Natural killer cell (primary cell): ENCODE data around the gene CDH23. TPM values are rescaled to one million over a fixed set of nuclear protein-coding genes. Genes with fewer than 3 reads are reported as not detected.

Experiments
- ATAC-seq, 3 donors: fragments of 150-1000 bp in 2 of 3; fragments of 200-7000 bp in 1 of 3; cut with Tn5 transposase; 1 replicate in 1 of 3; 2 replicates in 2 of 3; pipeline ENCODE4 v1.10.0; 2021; ENCODE audit warnings: mild to moderate bottlenecking in 2 of 3, moderate library complexity in 2 of 3
- DNase-seq, 2 donors: peaks; one replicate each; pipeline versions ENCODE4 v3.0.0 to v3.0.0-alpha.2; 2013 to 2021; ENCODE audit warnings: mixed read lengths in 1 of 2
- H3K27ac ChIP-seq: one replicate; pipeline ENCODE4 v1.5.1; 2013; ENCODE audit warnings: mild to moderate bottlenecking, low read length
- H3K27me3 ChIP-seq: one replicate; pipeline ENCODE4 v1.6.1; 2013; ENCODE audit warnings: low read length; ENCODE audit not compliant: control insufficient read depth, insufficient read depth
- H3K36me3 ChIP-seq: one replicate; pipeline ENCODE4 v1.6.1; 2013; ENCODE audit warnings: low read length; ENCODE audit not compliant: control insufficient read depth, insufficient read depth
- H3K4me1 ChIP-seq: one replicate; pipeline ENCODE4 v1.6.1; 2013; ENCODE audit warnings: low read length; ENCODE audit not compliant: control insufficient read depth, insufficient read depth
- H3K4me3 ChIP-seq: one replicate; pipeline ENCODE4 v1.5.1; 2013; ENCODE audit warnings: low read length
- H3K9me3 ChIP-seq: one replicate; pipeline ENCODE4 v1.6.1; 2013; ENCODE audit warnings: low read length; ENCODE audit not compliant: control insufficient read depth, insufficient read depth
- H3K27ac Mint-ChIP-seq, 2 donors: one replicate each; pipeline ENCODE4 v1.8.0; 2022; ENCODE audit warnings: mild to moderate bottlenecking in 2 of 2, mixed read lengths in 2 of 2, moderate library complexity in 1 of 2
- H3K27me3 Mint-ChIP-seq, 2 donors: one replicate each; pipeline ENCODE4 v1.8.0; 2022; ENCODE audit warnings: low read depth in 2 of 2, mixed read lengths in 2 of 2
- H3K36me3 Mint-ChIP-seq: one replicate; pipeline ENCODE4 v1.8.0; 2022; ENCODE audit warnings: mixed read lengths
- H3K4me1 Mint-ChIP-seq, 2 donors: one replicate each; pipeline ENCODE4 v1.8.0; 2022; ENCODE audit warnings: mixed read lengths in 2 of 2
- H3K4me3 Mint-ChIP-seq: one replicate; pipeline ENCODE4 v1.8.0; 2022; ENCODE audit warnings: mild to moderate bottlenecking, moderate library complexity, mixed read lengths
- H3K9me3 Mint-ChIP-seq, 2 donors: one replicate each; pipeline ENCODE4 v1.8.0; 2022; ENCODE audit warnings: mixed read lengths in 2 of 2
- CTCF ChIP-seq: fragments of 200-600 bp; IDR thresholded peaks from one replicate; pipeline ENCODE4 v1.8.0; 2022; ENCODE audit warnings: antibody characterized with exemption
- WGBS: methylation state at CpG from one replicate; pipeline ENCODE4 v1.1.7; 2013; ENCODE audit warnings: missing lambda C conversion rate; ENCODE audit not compliant: insufficient coverage; 5-methylcytosine and 5-hydroxymethylcytosine counted together
- intact Hi-C: fragments of 100-400 bp; cut with micrococcal nuclease; formaldehyde crosslinking; loops from one replicate; pipeline ENCODE4 v1.14.2; 2022
- total RNA-seq, 4 donors: library from RNA; stranded (reverse); fragments of 120-200 nt in 1 of 4; gene quantifications; one replicate each; pipeline versions ENCODE4 v1.2.3 to v1.2.4, GENCODE V29; 2013 to 2022

The CDH23 gene
- total RNA-seq, 3 donors from 2014 or later (not counting 1 experiment from before 2014, with no cell fraction given), result 1.2 to 6.0 (median 4.3) TPM

- Histone ChIP-seq H3K9me3 (no peaks in the 10 kb centered on the region), H3K4me3 (no peak overlapping the region), H3K36me3 (no peaks in the 10 kb centered on the region), H3K27me3 (no peaks in the 10 kb centered on the region), H3K4me1 (no peaks in the 10 kb centered on the region), H3K27ac (no peak overlapping the region)
- Mint-ChIP-seq H3K9me3 (no peaks in the 10 kb centered on the region), H3K36me3 (no peaks in the 10 kb centered on the region), H3K27ac (no peak overlapping the region), H3K4me3 (no peak overlapping the region), H3K27me3 (peaks cover 0 to 3% of the 10 kb centered on the region in 2 donors), H3K4me1 (no peaks in the 10 kb centered on the region)
- WGBS, result 93% methylated on average over 4 of the region's 4 CpGs
- ATAC-seq (no peak), DNase-seq (no peak)
- TF ChIP-seq CTCF, result no peak
- intact Hi-C loops, result no loop called here
These were observed 114.5 kb downstream of the CDH23 start for GRCh38 chr10:71511206-71511605.

- no peaks in the 10 kb centered on the region for H3K4me1 ChIP-seq
- DNase-seq (no peak), ATAC-seq (no peak)
- H3K27ac Mint-ChIP-seq, result no peak overlapping the region
- no peaks in the 10 kb centered on the region for H3K9me3 Mint-ChIP-seq
- H3K27me3 Mint-ChIP-seq, result no peaks in the 10 kb centered on the region
- H3K27ac ChIP-seq, result no peak overlapping the region
- TF ChIP-seq CTCF, result no peak
- no peaks in the 10 kb centered on the region for H3K36me3 Mint-ChIP-seq
- no peaks in the 10 kb centered on the region for H3K27me3 ChIP-seq
- intact Hi-C loops, result no loop called here
- 93% methylated on average over 10 of the region's 10 CpGs for WGBS
- H3K36me3 ChIP-seq, result no peaks in the 10 kb centered on the region
- no peaks in the 10 kb centered on the region for H3K4me1 Mint-ChIP-seq
- no peak overlapping the region for H3K4me3 Mint-ChIP-seq
- no peak overlapping the region for H3K4me3 ChIP-seq
- no peaks in the 10 kb centered on the region for H3K9me3 ChIP-seq
These were observed 115.6 kb downstream of the CDH23 start for GRCh38 chr10:71512312-71512711.

GRCh38 chr10:71512761-71513539 lies 116.2 kb downstream of the CDH23 start:
- DNase-seq, result no peak
- Histone ChIP-seq H3K27ac (no peak overlapping the region), H3K27me3 (no peaks in the 10 kb centered on the region), H3K4me3 (no peak overlapping the region), H3K9me3 (no peaks in the 10 kb centered on the region), H3K36me3 (no peaks in the 10 kb centered on the region), H3K4me1 (no peaks in the 10 kb centered on the region)
- Mint-ChIP-seq H3K9me3 (no peaks in the 10 kb centered on the region), H3K27me3 (no peaks in the 10 kb centered on the region), H3K27ac (no peak overlapping the region), H3K4me3 (no peak overlapping the region), H3K4me1 (no peaks in the 10 kb centered on the region), H3K36me3 (no peaks in the 10 kb centered on the region)
- TF ChIP-seq CTCF, result no peak
- intact Hi-C loops, result no loop called here
- WGBS, result 73% methylated on average over 5 of the region's 5 CpGs
- no peak for ATAC-seq

- Mint-ChIP-seq H3K4me3 (no peak overlapping the region), H3K9me3 (no peaks in the 10 kb centered on the region), H3K4me1 (no peaks in the 10 kb centered on the region), H3K27me3 (no peaks in the 10 kb centered on the region), H3K36me3 (no peaks in the 10 kb centered on the region), H3K27ac (no peak overlapping the region)
- Histone ChIP-seq H3K4me3 (no peak overlapping the region), H3K36me3 (no peaks in the 10 kb centered on the region), H3K27me3 (no peaks in the 10 kb centered on the region), H3K4me1 (no peaks in the 10 kb centered on the region), H3K9me3 (no peaks in the 10 kb centered on the region), H3K27ac (no peak overlapping the region)
- DNase-seq (no peak), ATAC-seq (no peak)
- TF ChIP-seq CTCF, result no peak
- intact Hi-C loops, result no loop called here
- 94% methylated on average over 2 of the region's 2 CpGs for WGBS
These were observed 116.8 kb downstream of the CDH23 start for GRCh38 chr10:71513540-71513853.
